Neural progenitor cell (in vitro differentiated cells): ENCODE measurements around the gene TK2. TPM values are rescaled to one million over a fixed set of nuclear protein-coding genes. Genes with fewer than 3 reads are reported as not detected.

Experiments
- DNase-seq: peaks from one replicate; pipeline ENCODE4 v3.0.0-alpha.2; 2016; ENCODE audit warnings: low spot score
- H2AFZ ChIP-seq: fragments of 200-600 bp; sonication (generic); replicated peaks from 2 replicates; pipeline ENCODE4 v1.6.1; 2016; ENCODE audit warnings: antibody characterized with exemption
- H3F3A ChIP-seq: fragments of 200-600 bp; sonication (generic); 2 replicates; pipeline ENCODE4 v1.6.1; 2016; ENCODE audit warnings: antibody characterized with exemption, low read depth
- H3K27ac ChIP-seq: fragments of 200-600 bp; sonication (generic); 2 replicates; pipeline ENCODE4 v1.5.1; 2016; ENCODE audit warnings: mild to moderate bottlenecking
- H3K27me3 ChIP-seq: fragments of 200-600 bp; sonication (generic); 2 replicates; pipeline ENCODE4 v1.6.1; 2016; ENCODE audit warnings: mild to moderate bottlenecking, moderate library complexity
- H3K36me3 ChIP-seq: fragments of 200-600 bp; sonication (generic); 2 replicates; pipeline ENCODE4 v1.5.1; 2016
- H3K4me1 ChIP-seq: fragments of 200-600 bp; sonication (generic); 2 replicates; pipeline ENCODE4 v1.6.1; 2016; ENCODE audit warnings: mixed run types
- H3K4me2 ChIP-seq: fragments of 200-600 bp; sonication (generic); 2 replicates; pipeline ENCODE4 v1.6.1; 2016
- H3K4me3 ChIP-seq: fragments of 200-600 bp; sonication (generic); 2 replicates; pipeline ENCODE4 v1.5.1; 2016
- H3K79me2 ChIP-seq: fragments of 200-600 bp; sonication (generic); 2 replicates; pipeline ENCODE4 v1.6.1; 2016; ENCODE audit warnings: low read depth
- H3K9ac ChIP-seq: fragments of 200-600 bp; sonication (generic); 2 replicates; pipeline ENCODE4 v1.6.1; 2016
- H3K9me3 ChIP-seq: fragments of 200-600 bp; sonication (generic); 2 replicates; pipeline ENCODE4 v1.5.1; 2016; ENCODE audit warnings: low read depth
- H4K20me1 ChIP-seq: fragments of 200-600 bp; sonication (generic); 2 replicates; pipeline ENCODE4 v1.6.1; 2016; ENCODE audit warnings: low read depth
- H3K27ac Mint-ChIP-seq: 3 replicates; pipeline ENCODE4 v1.8.0; 2021; ENCODE audit warnings: mixed read lengths
- H3K27me3 Mint-ChIP-seq: 2 replicates; pipeline ENCODE4 v1.8.0; 2022; ENCODE audit warnings: low read depth, mild to moderate bottlenecking, inconsistent platforms, moderate library complexity, mixed read lengths; ENCODE audit not compliant: insufficient read depth
- H3K36me3 Mint-ChIP-seq: 3 replicates; pipeline ENCODE4 v1.8.0; 2021; ENCODE audit warnings: mixed read lengths
- H3K4me1 Mint-ChIP-seq: 3 replicates; pipeline ENCODE4 v1.8.0; 2021; ENCODE audit warnings: mixed read lengths
- H3K4me3 Mint-ChIP-seq: 3 replicates; pipeline ENCODE4 v1.8.0; 2021; ENCODE audit warnings: mild to moderate bottlenecking, moderate library complexity, mixed read lengths
- H3K9me3 Mint-ChIP-seq: 3 replicates; pipeline ENCODE4 v1.8.0; 2020; ENCODE audit warnings: mixed read lengths
- CTCF ChIP-seq: fragments of 200-600 bp; sonication (generic); IDR thresholded peaks from 2 replicates; pipeline ENCODE4 v1.5.1; 2017; ENCODE audit warnings: antibody characterized with exemption, mild to moderate bottlenecking
- EZH2 ChIP-seq: fragments of 200-600 bp; sonication (generic); IDR thresholded peaks from 2 replicates; pipeline ENCODE4 v1.6.1; 2017; ENCODE audit warnings: antibody characterized with exemption, mild to moderate bottlenecking, moderate library complexity
- EZH2phosphoT487 ChIP-seq: fragments of 200-600 bp; sonication (generic); IDR thresholded peaks from 2 replicates; pipeline ENCODE4 v1.6.1; 2017; ENCODE audit warnings: antibody characterized with exemption
- total RNA-seq: library from RNA; depleted of rRNA; stranded (reverse); fragments of >200 nt; gene quantifications from 2 replicates; pipeline ENCODE4 v1.2.3, GENCODE V29; 2015; ENCODE audit warnings: low replicate concordance

Gene TK2
- total RNA-seq, 1 donor from 2014 or later = 7.3 TPM

- H4K20me1 ChIP-seq = no peaks in the 10 kb centered on the region
- H3K4me1 ChIP-seq = peaks cover 9% of the 10 kb centered on the region
- no peak for TF ChIP-seq EZH2phosphoT487
- no peak for TF ChIP-seq EZH2
- no peak for TF ChIP-seq CTCF
- no peaks in the 10 kb centered on the region for H3K27me3 ChIP-seq
- no peaks in the 10 kb centered on the region for H3K79me2 ChIP-seq
- H3K9ac ChIP-seq = no peak overlapping the region
- Mint-ChIP-seq H3K4me1 (peaks cover 15% of the 10 kb centered on the region), H3K4me3 (no peak overlapping the region), H3K27ac (no peak overlapping the region), H3K27me3 (peaks cover 3% of the 10 kb centered on the region), H3K9me3 (no peaks in the 10 kb centered on the region), H3K36me3 (peaks cover 16% of the 10 kb centered on the region)
- no peak overlapping the region for H3K4me2 ChIP-seq
- peaks cover 6% of the 10 kb centered on the region for H3F3A ChIP-seq
- H3K36me3 ChIP-seq = no peaks in the 10 kb centered on the region
- DNase-seq = no peak
- no peak overlapping the region for H2AFZ ChIP-seq
- no peak overlapping the region for H3K27ac ChIP-seq
- H3K9me3 ChIP-seq = no peaks in the 10 kb centered on the region
- no peak overlapping the region for H3K4me3 ChIP-seq
Observed at GRCh38 chr16:66538910-66539309, 11.0 kb downstream of the TK2 start.

GRCh38 chr16:66537236-66537635, 12.7 kb downstream of the TK2 start:
- TF ChIP-seq EZH2phosphoT487 = no peak
- no peak for TF ChIP-seq EZH2
- TF ChIP-seq CTCF = no peak
- no peak overlapping the region for H3K4me3 ChIP-seq
- peaks cover 6% of the 10 kb centered on the region for H3K4me1 ChIP-seq
- H3K36me3 Mint-ChIP-seq = peaks cover 13% of the 10 kb centered on the region
- no peak for DNase-seq
- no peak overlapping the region for H3K4me3 Mint-ChIP-seq
- no peak overlapping the region for H3K4me2 ChIP-seq
- H3K4me1 Mint-ChIP-seq = peaks cover 12% of the 10 kb centered on the region
- no peaks in the 10 kb centered on the region for H3K36me3 ChIP-seq
- H2AFZ ChIP-seq = no peak overlapping the region
- H3K9me3 ChIP-seq = no peaks in the 10 kb centered on the region
- peaks cover 5% of the 10 kb centered on the region for H3F3A ChIP-seq
- H3K27ac Mint-ChIP-seq = no peak overlapping the region
- no peaks in the 10 kb centered on the region for H3K79me2 ChIP-seq
- H3K27me3 ChIP-seq = no peaks in the 10 kb centered on the region
- no peak overlapping the region for H3K9ac ChIP-seq
- H3K27ac ChIP-seq = no peak overlapping the region
- no peaks in the 10 kb centered on the region for H3K9me3 Mint-ChIP-seq
- H3K27me3 Mint-ChIP-seq = peaks cover 3% of the 10 kb centered on the region
- H4K20me1 ChIP-seq = no peaks in the 10 kb centered on the region

GRCh38 chr16:66536525-66536924, 13.4 kb downstream of the TK2 start:
- Mint-ChIP-seq H3K36me3 (peaks cover 13% of the 10 kb centered on the region), H3K4me3 (no peak overlapping the region), H3K27ac (no peak overlapping the region), H3K4me1 (peaks cover 6% of the 10 kb centered on the region), H3K9me3 (no peaks in the 10 kb centered on the region), H3K27me3 (peaks cover 3% of the 10 kb centered on the region)
- Histone ChIP-seq H4K20me1 (no peaks in the 10 kb centered on the region), H3K4me1 (no peaks in the 10 kb centered on the region), H2AFZ (no peak overlapping the region), H3K4me2 (no peak overlapping the region), H3K27ac (no peak overlapping the region), H3K9ac (no peak overlapping the region), H3K9me3 (no peaks in the 10 kb centered on the region), H3K27me3 (no peaks in the 10 kb centered on the region), H3K36me3 (no peaks in the 10 kb centered on the region), H3K4me3 (no peak overlapping the region), H3K79me2 (no peaks in the 10 kb centered on the region), H3F3A (no peaks in the 10 kb centered on the region)
- TF ChIP-seq CTCF = no peak
- no peak for TF ChIP-seq EZH2phosphoT487
- no peak for TF ChIP-seq EZH2
- DNase-seq = no peak
